Fibroblast of lung (primary cell): ENCODE results near the gene LMF1. TPM values are rescaled to one million over a fixed set of nuclear protein-coding genes. Genes with fewer than 3 reads are reported as not detected.
"Not testable (repeated sequence)": the region's sequence is repeated elsewhere in the genome, so short reads cannot be mapped to it uniquely, and the experiment has no call there.

ENCODE experiments used
- DNase-seq, 2 donors: peaks; one replicate each; pipeline versions ENCODE4 v3.0.0 to v3.0.0-alpha.2; 2010; ENCODE audit warnings: low read depth in 2 of 2
- H2AFZ ChIP-seq: 2 replicates; pipeline ENCODE4 v1.5.1; 2012; ENCODE audit warnings: low read length, control low read depth, inconsistent platforms
- H3K27ac ChIP-seq: 2 replicates; pipeline ENCODE4 v1.5.1; 2011; ENCODE audit warnings: low read length, control low read depth; ENCODE audit not compliant: insufficient read depth
- H3K27me3 ChIP-seq: 2 replicates; pipeline ENCODE4 v1.5.1; 2011; ENCODE audit warnings: mild to moderate bottlenecking, low read length; ENCODE audit not compliant: control insufficient read depth, insufficient read depth
- H3K36me3 ChIP-seq: 2 replicates; pipeline ENCODE4 v1.5.1; 2011; ENCODE audit warnings: low read length; ENCODE audit not compliant: control insufficient read depth, insufficient read depth
- H3K4me1 ChIP-seq: 2 replicates; pipeline ENCODE4 v1.5.1; 2011; ENCODE audit warnings: low read length; ENCODE audit not compliant: control insufficient read depth, insufficient read depth; ENCODE audit errors: extremely low read depth
- H3K4me2 ChIP-seq: 2 replicates; pipeline ENCODE4 v1.5.1; 2011; ENCODE audit warnings: low read length, control low read depth; ENCODE audit not compliant: insufficient read depth; ENCODE audit errors: extremely low read depth
- H3K4me3 ChIP-seq, 4 experiments: fragments of 200-600 bp in 1 of 4; sonication (generic) in 1 of 4; replicated peaks in 1 of 4; 2 replicates each; pipeline ENCODE4 v1.5.1; 2011 to 2016; ENCODE audit warnings: low read length in 4 of 4, low read depth in 3 of 4, mild to moderate bottlenecking in 3 of 4, control low read depth in 2 of 4, inconsistent platforms in 1 of 4, mixed read lengths in 1 of 4; ENCODE audit not compliant: insufficient read depth in 1 of 4; ENCODE audit errors: control extremely low read depth in 1 of 4
- H3K79me2 ChIP-seq: 2 replicates; pipeline ENCODE4 v1.5.1; 2012; ENCODE audit warnings: mild to moderate bottlenecking, low read length, inconsistent platforms; ENCODE audit not compliant: control insufficient read depth, insufficient read depth
- H3K9ac ChIP-seq: 2 replicates; pipeline ENCODE4 v1.5.1; 2011; ENCODE audit warnings: mild to moderate bottlenecking, low read length, control low read depth; ENCODE audit not compliant: insufficient read depth
- H3K9me3 ChIP-seq: 2 replicates; pipeline ENCODE4 v1.5.1; 2012; ENCODE audit warnings: low read depth, low read length; ENCODE audit not compliant: control insufficient read depth, insufficient read depth
- H4K20me1 ChIP-seq: 2 replicates; pipeline ENCODE4 v1.5.1; 2011; ENCODE audit warnings: low read length; ENCODE audit not compliant: control insufficient read depth, insufficient read depth; ENCODE audit errors: extremely low read depth
- CTCF ChIP-seq, 2 donors: IDR thresholded peaks in 1 of 2; conservative IDR thresholded peaks in 1 of 2; 1 replicate in 1 of 2; 2 replicates in 1 of 2; pipeline ENCODE4 v1.5.1; 2011 to 2012; ENCODE audit warnings: low read length in 2 of 2, control low read depth in 1 of 2, inconsistent platforms in 1 of 2, low read depth in 1 of 2, mild to moderate bottlenecking in 1 of 2
- EZH2 ChIP-seq: IDR thresholded peaks from 2 replicates; pipeline ENCODE4 v1.5.1; 2012; ENCODE audit warnings: low read length, control low read depth, mild to moderate bottlenecking; ENCODE audit errors: missing control alignments
- polyA plus RNA-seq, 2 donors: library from polyadenylated mRNA; depleted of rRNA in 1 of 2; stranded (reverse) in 1 of 2; unstranded in 1 of 2; fragments of >200 nt; gene quantifications; 2 replicates each; pipeline ENCODE4 v1.2.1, GENCODE V29; 2011 to 2012; ENCODE audit warnings: missing spikeins in 1 of 2
- total RNA-seq: library from RNA; depleted of rRNA; stranded (reverse); fragments of >200 nt; gene quantifications from 2 replicates; pipeline ENCODE4 v1.2.1, GENCODE V29; 2014

The LMF1 gene
- total and polyA plus RNA-seq, 2 donors (not counting 1 experiment from before 2014, with no cell fraction given): 12.3 to 12.6 TPM

GRCh38 chr16:890217-890616 is 80.6 kb downstream of the LMF1 start:
- no peaks in the 10 kb centered on the region for H3K27me3 ChIP-seq
- TF ChIP-seq CTCF (conservative IDR thresholded peaks at IDR 0.05 in 1 of 2, IDR thresholded peaks at IDR 0.05 in 1 of 2; ENCODE audit: low read depth in 1 of 2, low read length in 2 of 2) (no peak), EZH2 (no peak)
- H3K4me2 ChIP-seq: no peak overlapping the region
- no peak overlapping the region for H3K9ac ChIP-seq
- H3K36me3 ChIP-seq: no peaks in the 10 kb centered on the region
- DNase-seq: no peak
- no peak overlapping the region for H3K27ac ChIP-seq
- no peak overlapping the region for H2AFZ ChIP-seq
- no peaks in the 10 kb centered on the region for H3K79me2 ChIP-seq
- no peak overlapping the region for H3K4me3 ChIP-seq
- H4K20me1 ChIP-seq: no peaks in the 10 kb centered on the region
- H3K4me1 ChIP-seq: no peaks in the 10 kb centered on the region
- H3K9me3 ChIP-seq: no peaks in the 10 kb centered on the region

- TF ChIP-seq EZH2: no peak
- no peak for TF ChIP-seq CTCF (conservative IDR thresholded peaks at IDR 0.05 in 1 of 2, IDR thresholded peaks at IDR 0.05 in 1 of 2; ENCODE audit: low read depth in 1 of 2, low read length in 2 of 2)
- Histone ChIP-seq H3K4me1 (no peaks in the 10 kb centered on the region), H4K20me1 (no peaks in the 10 kb centered on the region), H3K9ac (no peak overlapping the region), H3K27ac (no peak overlapping the region), H3K4me2 (no peak overlapping the region), H3K79me2 (no peaks in the 10 kb centered on the region), H3K9me3 (no peaks in the 10 kb centered on the region), H3K36me3 (no peaks in the 10 kb centered on the region), H3K4me3 (no peak overlapping the region), H2AFZ (no peak overlapping the region), H3K27me3 (no peaks in the 10 kb centered on the region)
- DNase-seq: no peak
These were observed 81.2 kb downstream of the LMF1 start for GRCh38 chr16:889586-889985.

GRCh38 chr16:888901-889570 is 81.7 kb downstream of the LMF1 start:
- no peaks in the 10 kb centered on the region for H3K9me3 ChIP-seq
- no peaks in the 10 kb centered on the region for H3K79me2 ChIP-seq
- no peaks in the 10 kb centered on the region for H3K36me3 ChIP-seq
- H3K9ac ChIP-seq: no peak overlapping the region
- no peaks in the 10 kb centered on the region for H4K20me1 ChIP-seq
- DNase-seq: no peak
- H3K4me2 ChIP-seq: no peak overlapping the region
- H3K27ac ChIP-seq: no peak overlapping the region
- no peak overlapping the region for H2AFZ ChIP-seq
- TF ChIP-seq EZH2: no peak
- TF ChIP-seq CTCF (conservative IDR thresholded peaks at IDR 0.05 in 1 of 2, IDR thresholded peaks at IDR 0.05 in 1 of 2; ENCODE audit: low read depth in 1 of 2, low read length in 2 of 2): no peak
- no peak overlapping the region for H3K4me3 ChIP-seq
- H3K27me3 ChIP-seq: no peaks in the 10 kb centered on the region
- H3K4me1 ChIP-seq: no peaks in the 10 kb centered on the region

GRCh38 chr16:888456-888855 is 82.3 kb downstream of the LMF1 start:
- H3K9me3 ChIP-seq, DNase-seq, H3K4me2 ChIP-seq, H3K27ac ChIP-seq, H3K36me3 ChIP-seq, H3K9ac ChIP-seq, H3K4me3 ChIP-seq, H4K20me1 ChIP-seq, H3K79me2 ChIP-seq, H2AFZ ChIP-seq, H3K27me3 ChIP-seq, H3K4me1 ChIP-seq: not testable (repeated sequence)
